ENCODE results near the gene RIGI. TPM values are rescaled to one million over a fixed set of nuclear protein-coding genes. Genes with fewer than 3 reads are reported as not detected.
A peak's percentile ranks its signal among the peaks of the same experiment; 100 is the strongest.

RIGI gene
- total and polyA plus RNA-seq, 2 of the 13 experiments (the other 11 are each of a cell fraction or from before 2014, with no cell fraction given): 3.0 to 8.2 TPM

DNA sequence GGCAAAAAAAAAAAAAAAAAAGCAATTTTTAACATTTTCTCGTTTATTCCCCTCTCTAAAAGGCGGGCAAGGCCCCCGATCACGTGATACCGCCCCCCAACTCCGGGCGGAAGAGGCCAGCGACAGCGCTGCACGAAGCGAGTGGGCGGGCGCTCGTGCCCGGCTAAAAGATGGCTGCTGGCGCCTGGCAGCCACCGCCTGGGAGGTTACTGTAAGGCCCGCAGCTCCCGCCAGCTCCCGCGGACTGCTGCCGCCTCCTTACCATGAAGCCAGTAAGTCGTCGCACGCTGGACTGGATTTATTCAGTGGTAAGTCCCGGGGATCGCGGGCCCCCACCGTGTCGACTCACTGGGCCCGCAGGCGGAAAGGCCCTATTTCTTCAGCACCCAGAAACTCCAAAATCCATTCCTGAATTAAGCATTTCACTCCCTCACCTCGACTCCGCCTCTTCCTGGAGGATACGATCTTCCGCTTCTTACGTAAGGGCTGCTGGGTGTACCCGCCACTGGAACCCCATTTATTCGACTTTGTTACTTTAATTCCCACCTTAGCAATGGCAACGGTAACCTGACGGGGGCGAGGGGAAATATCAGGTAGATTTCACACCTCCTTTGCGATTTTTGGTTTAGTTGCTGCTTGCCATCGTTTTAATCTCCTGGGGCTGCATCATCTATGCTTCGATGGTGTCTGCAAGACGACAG is 26.3 kb upstream of the RIGI start, which contains the start of the genes SMIM27 and TOPORS (continued):
- TF ChIP-seq, protein P1, sequence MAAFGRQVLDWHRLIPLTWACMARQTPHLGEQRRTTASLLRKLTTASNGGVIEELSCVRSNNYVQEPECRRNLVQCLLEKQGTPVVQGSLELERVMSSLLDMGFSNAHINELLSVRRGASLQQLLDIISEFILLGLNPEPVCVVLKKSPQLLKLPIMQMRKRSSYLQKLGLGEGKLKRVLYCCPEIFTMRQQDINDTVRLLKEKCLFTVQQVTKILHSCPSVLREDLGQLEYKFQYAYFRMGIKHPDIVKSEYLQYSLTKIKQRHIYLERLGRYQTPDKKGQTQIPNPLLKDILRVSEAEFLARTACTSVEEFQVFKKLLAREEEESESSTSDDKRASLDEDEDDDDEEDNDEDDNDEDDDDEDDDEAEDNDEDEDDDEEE (CRISPR knock-in tag; IDR thresholded peaks at IDR 0.05): no peak
- TF ChIP-seq RFXAP (CRISPR knock-in tag; IDR thresholded peaks at IDR 0.05; ENCODE audit: borderline replicate concordance) (peak; percentile 76; the same call in 1 of the 2 replicates), ZNF484 (CRISPR knock-in tag; IDR thresholded peaks at IDR 0.05; ENCODE audit: borderline replicate concordance, low read depth) (no peak), ZBTB7A (CRISPR knock-in tag; IDR thresholded peaks at IDR 0.05) (no peak), ZNF382 (CRISPR knock-in tag; IDR thresholded peaks at IDR 0.05; ENCODE audit: borderline replicate concordance) (no peak), PPARG (CRISPR knock-in tag; conservative IDR thresholded peaks at IDR 0.05) (peak; percentile 51; the same call in 1 of the 2 replicates), PHF20 (CRISPR knock-in tag; IDR thresholded peaks at IDR 0.05) (peak; percentile 74), IKZF1 (IDR thresholded peaks at IDR 0.05) (no peak), TBX2 (CRISPR knock-in tag; IDR thresholded peaks at IDR 0.05; ENCODE audit: borderline replicate concordance) (0 out of 2 replicates have a peak, but pooled peaks have one; percentile 66), ZNF251 (CRISPR knock-in tag; IDR thresholded peaks at IDR 0.05) (no peak), HNRNPK (IDR thresholded peaks at IDR 0.05; ENCODE audit: low read depth, low read length, poor library complexity, severe bottlenecking) (no peak), FIP1L1 (IDR thresholded peaks at IDR 0.05; ENCODE audit: borderline replicate concordance, insufficient read depth, low read depth, low read length) (no peak), SIX1 (CRISPR knock-in tag; IDR thresholded peaks at IDR 0.05; ENCODE audit: borderline replicate concordance) (no peak), ZBTB8A (CRISPR knock-in tag; IDR thresholded peaks at IDR 0.05; ENCODE audit: borderline replicate concordance, low read depth) (no peak), ZFP62 (CRISPR knock-in tag; IDR thresholded peaks at IDR 0.05) (no peak), SCMH1 (CRISPR knock-in tag; IDR thresholded peaks at IDR 0.05; ENCODE audit: borderline replicate concordance) (no peak), GTF2F1 (IDR thresholded peaks at IDR 0.05; ENCODE audit: low read length) (no peak), HHEX (CRISPR knock-in tag; IDR thresholded peaks at IDR 0.05) (no peak)
- TF ChIP-seq, protein P2, sequence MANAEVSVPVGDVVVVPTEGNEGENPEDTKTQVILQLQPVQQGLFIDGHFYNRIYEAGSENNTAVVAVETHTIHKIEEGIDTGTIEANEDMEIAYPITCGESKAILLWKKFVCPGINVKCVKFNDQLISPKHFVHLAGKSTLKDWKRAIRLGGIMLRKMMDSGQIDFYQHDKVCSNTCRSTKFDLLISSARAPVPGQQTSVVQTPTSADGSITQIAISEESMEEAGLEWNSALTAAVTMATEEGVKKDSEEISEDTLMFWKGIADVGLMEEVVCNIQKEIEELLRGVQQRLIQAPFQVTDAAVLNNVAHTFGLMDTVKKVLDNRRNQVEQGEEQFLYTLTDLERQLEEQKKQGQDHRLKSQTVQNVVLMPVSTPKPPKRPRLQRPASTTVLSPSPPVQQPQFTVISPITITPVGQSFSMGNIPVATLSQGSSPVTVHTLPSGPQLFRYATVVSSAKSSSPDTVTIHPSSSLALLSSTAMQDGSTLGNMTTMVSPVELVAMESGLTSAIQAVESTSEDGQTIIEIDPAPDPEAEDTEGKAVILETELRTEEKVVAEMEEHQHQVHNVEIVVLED (CRISPR knock-in tag; IDR thresholded peaks at IDR 0.05; ENCODE audit: borderline replicate concordance): peak; percentile 74
- TF ChIP-seq, protein P3, sequence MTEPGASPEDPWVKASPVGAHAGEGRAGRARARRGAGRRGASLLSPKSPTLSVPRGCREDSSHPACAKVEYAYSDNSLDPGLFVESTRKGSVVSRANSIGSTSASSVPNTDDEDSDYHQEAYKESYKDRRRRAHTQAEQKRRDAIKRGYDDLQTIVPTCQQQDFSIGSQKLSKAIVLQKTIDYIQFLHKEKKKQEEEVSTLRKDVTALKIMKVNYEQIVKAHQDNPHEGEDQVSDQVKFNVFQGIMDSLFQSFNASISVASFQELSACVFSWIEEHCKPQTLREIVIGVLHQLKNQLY (CRISPR knock-in tag; IDR thresholded peaks at IDR 0.05): peak; percentile 80
- TF ChIP-seq, protein P4, sequence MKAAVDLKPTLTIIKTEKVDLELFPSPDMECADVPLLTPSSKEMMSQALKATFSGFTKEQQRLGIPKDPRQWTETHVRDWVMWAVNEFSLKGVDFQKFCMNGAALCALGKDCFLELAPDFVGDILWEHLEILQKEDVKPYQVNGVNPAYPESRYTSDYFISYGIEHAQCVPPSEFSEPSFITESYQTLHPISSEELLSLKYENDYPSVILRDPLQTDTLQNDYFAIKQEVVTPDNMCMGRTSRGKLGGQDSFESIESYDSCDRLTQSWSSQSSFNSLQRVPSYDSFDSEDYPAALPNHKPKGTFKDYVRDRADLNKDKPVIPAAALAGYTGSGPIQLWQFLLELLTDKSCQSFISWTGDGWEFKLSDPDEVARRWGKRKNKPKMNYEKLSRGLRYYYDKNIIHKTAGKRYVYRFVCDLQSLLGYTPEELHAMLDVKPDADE (CRISPR knock-in tag; IDR thresholded peaks at IDR 0.05): no peak
- TF ChIP-seq, protein P5, sequence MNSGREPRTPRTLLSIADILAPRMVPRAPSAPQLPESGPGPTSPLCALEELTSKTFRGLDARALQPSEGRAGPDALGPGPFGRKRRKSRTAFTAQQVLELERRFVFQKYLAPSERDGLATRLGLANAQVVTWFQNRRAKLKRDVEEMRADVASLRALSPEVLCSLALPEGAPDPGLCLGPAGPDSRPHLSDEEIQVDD (CRISPR knock-in tag; IDR thresholded peaks at IDR 0.05; ENCODE audit: borderline replicate concordance): no peak
- TF ChIP-seq, protein P6, sequence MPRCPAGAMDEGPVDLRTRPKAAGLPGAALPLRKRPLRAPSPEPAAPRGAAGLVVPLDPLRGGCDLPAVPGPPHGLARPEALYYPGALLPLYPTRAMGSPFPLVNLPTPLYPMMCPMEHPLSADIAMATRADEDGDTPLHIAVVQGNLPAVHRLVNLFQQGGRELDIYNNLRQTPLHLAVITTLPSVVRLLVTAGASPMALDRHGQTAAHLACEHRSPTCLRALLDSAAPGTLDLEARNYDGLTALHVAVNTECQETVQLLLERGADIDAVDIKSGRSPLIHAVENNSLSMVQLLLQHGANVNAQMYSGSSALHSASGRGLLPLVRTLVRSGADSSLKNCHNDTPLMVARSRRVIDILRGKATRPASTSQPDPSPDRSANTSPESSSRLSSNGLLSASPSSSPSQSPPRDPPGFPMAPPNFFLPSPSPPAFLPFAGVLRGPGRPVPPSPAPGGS (CRISPR knock-in tag; IDR thresholded peaks at IDR 0.05): peak; percentile 46; the same call in 1 of the 2 replicates

Data from HepG2 (cell line).